ENCODE data around the gene ZMYM2. TPM values are rescaled to one million over a fixed set of nuclear protein-coding genes. Genes with fewer than 3 reads are reported as not detected.

Gene ZMYM2
- total and polyA plus RNA-seq, 2 experiments from 2014 or later, result 87.9 to 159 TPM

DNA sequence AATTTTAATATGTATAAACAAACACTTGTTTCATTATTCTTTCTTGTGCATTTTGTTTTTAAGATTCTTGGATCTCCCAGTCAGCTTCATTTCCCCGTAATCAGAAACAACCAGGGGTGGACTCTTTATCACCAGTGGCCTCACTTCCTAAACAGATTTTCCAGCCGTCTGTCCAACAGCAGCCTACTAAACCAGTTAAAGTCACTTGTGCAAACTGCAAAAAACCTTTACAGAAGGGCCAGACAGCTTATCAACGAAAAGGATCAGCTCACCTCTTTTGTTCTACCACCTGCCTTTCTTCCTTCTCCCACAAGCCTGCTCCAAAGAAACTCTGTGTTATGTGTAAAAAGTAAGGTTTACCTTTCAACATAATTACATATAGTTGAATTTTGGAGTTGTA, 44.3 kb downstream of the ZMYM2 start (continued):
- TF ChIP-seq, protein P1, sequence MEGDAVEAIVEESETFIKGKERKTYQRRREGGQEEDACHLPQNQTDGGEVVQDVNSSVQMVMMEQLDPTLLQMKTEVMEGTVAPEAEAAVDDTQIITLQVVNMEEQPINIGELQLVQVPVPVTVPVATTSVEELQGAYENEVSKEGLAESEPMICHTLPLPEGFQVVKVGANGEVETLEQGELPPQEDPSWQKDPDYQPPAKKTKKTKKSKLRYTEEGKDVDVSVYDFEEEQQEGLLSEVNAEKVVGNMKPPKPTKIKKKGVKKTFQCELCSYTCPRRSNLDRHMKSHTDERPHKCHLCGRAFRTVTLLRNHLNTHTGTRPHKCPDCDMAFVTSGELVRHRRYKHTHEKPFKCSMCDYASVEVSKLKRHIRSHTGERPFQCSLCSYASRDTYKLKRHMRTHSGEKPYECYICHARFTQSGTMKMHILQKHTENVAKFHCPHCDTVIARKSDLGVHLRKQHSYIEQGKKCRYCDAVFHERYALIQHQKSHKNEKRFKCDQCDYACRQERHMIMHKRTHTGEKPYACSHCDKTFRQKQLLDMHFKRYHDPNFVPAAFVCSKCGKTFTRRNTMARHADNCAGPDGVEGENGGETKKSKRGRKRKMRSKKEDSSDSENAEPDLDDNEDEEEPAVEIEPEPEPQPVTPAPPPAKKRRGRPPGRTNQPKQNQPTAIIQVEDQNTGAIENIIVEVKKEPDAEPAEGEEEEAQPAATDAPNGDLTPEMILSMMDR (conservative IDR thresholded peaks at IDR 0.05; ENCODE audit: low read depth in 2 of 2), result no peak
- TF ChIP-seq, protein P2, sequence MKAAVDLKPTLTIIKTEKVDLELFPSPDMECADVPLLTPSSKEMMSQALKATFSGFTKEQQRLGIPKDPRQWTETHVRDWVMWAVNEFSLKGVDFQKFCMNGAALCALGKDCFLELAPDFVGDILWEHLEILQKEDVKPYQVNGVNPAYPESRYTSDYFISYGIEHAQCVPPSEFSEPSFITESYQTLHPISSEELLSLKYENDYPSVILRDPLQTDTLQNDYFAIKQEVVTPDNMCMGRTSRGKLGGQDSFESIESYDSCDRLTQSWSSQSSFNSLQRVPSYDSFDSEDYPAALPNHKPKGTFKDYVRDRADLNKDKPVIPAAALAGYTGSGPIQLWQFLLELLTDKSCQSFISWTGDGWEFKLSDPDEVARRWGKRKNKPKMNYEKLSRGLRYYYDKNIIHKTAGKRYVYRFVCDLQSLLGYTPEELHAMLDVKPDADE (IDR thresholded peaks at IDR 0.05), result no peak
- TF ChIP-seq CREB1 (CRISPR knock-in tag; IDR thresholded peaks at IDR 0.05; ENCODE audit: low read depth) (no peak), EZH2 (IDR thresholded peaks at IDR 0.05; ENCODE audit: low read depth, unreplicated experiment) (no peak), EZH2phosphoT487 (IDR thresholded peaks at IDR 0.05; ENCODE audit: unreplicated experiment) (no peak), STAT1 (IDR thresholded peaks at IDR 0.05; ENCODE audit: unreplicated experiment) (no peak), ZNF114 (CRISPR knock-in tag; IDR thresholded peaks at IDR 0.05) (no peak)
- TF ChIP-seq, protein P3, sequence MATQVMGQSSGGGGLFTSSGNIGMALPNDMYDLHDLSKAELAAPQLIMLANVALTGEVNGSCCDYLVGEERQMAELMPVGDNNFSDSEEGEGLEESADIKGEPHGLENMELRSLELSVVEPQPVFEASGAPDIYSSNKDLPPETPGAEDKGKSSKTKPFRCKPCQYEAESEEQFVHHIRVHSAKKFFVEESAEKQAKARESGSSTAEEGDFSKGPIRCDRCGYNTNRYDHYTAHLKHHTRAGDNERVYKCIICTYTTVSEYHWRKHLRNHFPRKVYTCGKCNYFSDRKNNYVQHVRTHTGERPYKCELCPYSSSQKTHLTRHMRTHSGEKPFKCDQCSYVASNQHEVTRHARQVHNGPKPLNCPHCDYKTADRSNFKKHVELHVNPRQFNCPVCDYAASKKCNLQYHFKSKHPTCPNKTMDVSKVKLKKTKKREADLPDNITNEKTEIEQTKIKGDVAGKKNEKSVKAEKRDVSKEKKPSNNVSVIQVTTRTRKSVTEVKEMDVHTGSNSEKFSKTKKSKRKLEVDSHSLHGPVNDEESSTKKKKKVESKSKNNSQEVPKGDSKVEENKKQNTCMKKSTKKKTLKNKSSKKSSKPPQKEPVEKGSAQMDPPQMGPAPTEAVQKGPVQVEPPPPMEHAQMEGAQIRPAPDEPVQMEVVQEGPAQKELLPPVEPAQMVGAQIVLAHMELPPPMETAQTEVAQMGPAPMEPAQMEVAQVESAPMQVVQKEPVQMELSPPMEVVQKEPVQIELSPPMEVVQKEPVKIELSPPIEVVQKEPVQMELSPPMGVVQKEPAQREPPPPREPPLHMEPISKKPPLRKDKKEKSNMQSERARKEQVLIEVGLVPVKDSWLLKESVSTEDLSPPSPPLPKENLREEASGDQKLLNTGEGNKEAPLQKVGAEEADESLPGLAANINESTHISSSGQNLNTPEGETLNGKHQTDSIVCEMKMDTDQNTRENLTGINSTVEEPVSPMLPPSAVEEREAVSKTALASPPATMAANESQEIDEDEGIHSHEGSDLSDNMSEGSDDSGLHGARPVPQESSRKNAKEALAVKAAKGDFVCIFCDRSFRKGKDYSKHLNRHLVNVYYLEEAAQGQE (IDR thresholded peaks at IDR 0.05; ENCODE audit: unreplicated experiment), result no peak

DNA sequence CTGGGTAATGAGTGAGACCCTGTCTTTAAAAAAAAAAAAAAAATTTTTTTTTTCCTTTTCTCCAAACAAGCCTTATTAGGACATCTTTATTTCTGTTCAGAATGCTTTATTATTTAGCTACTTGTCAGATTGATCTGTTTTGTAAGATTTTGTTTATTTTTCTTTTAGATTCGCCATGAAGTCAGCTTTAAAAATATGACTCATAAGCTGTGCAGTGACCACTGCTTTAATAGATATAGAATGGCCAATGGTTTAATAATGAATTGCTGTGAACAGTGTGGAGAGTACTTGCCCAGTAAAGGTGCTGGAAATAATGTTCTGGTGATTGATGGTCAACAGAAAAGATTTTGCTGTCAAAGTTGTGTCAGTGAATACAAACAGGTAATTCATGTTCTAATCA, 47.7 kb downstream of the ZMYM2 start:
- Mint-ChIP-seq H3K27me3 (ENCODE audit: insufficient read depth, low read depth, poor library complexity) (peaks cover 5% of the 10 kb centered on the region), H3K4me3 (no peak overlapping the region), H3K27ac (no peak overlapping the region), H3K4me1 (no peaks in the 10 kb centered on the region), H3K36me3 (ENCODE audit: low read depth) (peaks cover 79% of the 10 kb centered on the region), H3K9me3 (no peaks in the 10 kb centered on the region)
- no peaks in the 10 kb centered on the region for H3K9me2 ChIP-seq (ENCODE audit: insufficient read depth)
- DNase-seq (ENCODE audit: low spot score) (no peak), ATAC-seq (no peak)
- H4K20me1 ChIP-seq (replicated peaks; ENCODE audit: insufficient read depth), result peaks cover 35% of the 10 kb centered on the region
- H3K27ac ChIP-seq (ENCODE audit: low read depth), result no peak overlapping the region
- peaks cover 96% of the 10 kb centered on the region for H3K79me2 ChIP-seq (replicated peaks; ENCODE audit: insufficient read depth)
- peaks cover 52% of the 10 kb centered on the region for H3K36me3 ChIP-seq (ENCODE audit: insufficient read depth)
- H3K4me3 ChIP-seq, result no peak overlapping the region
- no peaks in the 10 kb centered on the region for H3K4me1 ChIP-seq (ENCODE audit: insufficient read depth)
- H3K4me2 ChIP-seq, result no peak overlapping the region
- no peak overlapping the region for H2AFZ ChIP-seq
- H3F3A ChIP-seq (replicated peaks; ENCODE audit: low read depth), result no peaks in the 10 kb centered on the region
- no peaks in the 10 kb centered on the region for H3K27me3 ChIP-seq (ENCODE audit: insufficient read depth)
- TF ChIP-seq, protein P1 (conservative IDR thresholded peaks at IDR 0.05; ENCODE audit: low read depth in 2 of 2), result no peak
- TF ChIP-seq, protein P3 (IDR thresholded peaks at IDR 0.05; ENCODE audit: unreplicated experiment), result no peak
- TF ChIP-seq CREB1 (CRISPR knock-in tag; IDR thresholded peaks at IDR 0.05; ENCODE audit: low read depth) (no peak), POLR2AphosphoS5 (IDR thresholded peaks at IDR 0.05; ENCODE audit: low read depth) (no peak), ZNF331 (CRISPR knock-in tag; IDR thresholded peaks at IDR 0.05; ENCODE audit: low read depth) (no peak), ZNF114 (CRISPR knock-in tag; IDR thresholded peaks at IDR 0.05) (no peak), STAT1 (IDR thresholded peaks at IDR 0.05; ENCODE audit: unreplicated experiment) (no peak), EZH2 (IDR thresholded peaks at IDR 0.05; ENCODE audit: low read depth, unreplicated experiment) (no peak), JUNB (IDR thresholded peaks at IDR 0.05; ENCODE audit: unreplicated experiment) (no peak), EZH2phosphoT487 (IDR thresholded peaks at IDR 0.05; ENCODE audit: unreplicated experiment) (no peak), NANOG (IDR thresholded peaks at IDR 0.05; ENCODE audit: borderline replicate concordance) (no peak)
- TF ChIP-seq, protein P2 (IDR thresholded peaks at IDR 0.05), result no peak

Data from GM23338 (cell line).